CD14-positive monocyte (primary cell): ENCODE data around the gene SOX9. TPM values are rescaled to one million over a fixed set of nuclear protein-coding genes. Genes with fewer than 3 reads are reported as not detected.

Experiments
- DNase-seq, 3 donors: peaks; one replicate each; pipeline ENCODE4 v3.0.0-alpha.2; 2011 to 2022
- H2AFZ ChIP-seq: 2 replicates; pipeline ENCODE4 v1.6.0; 2012; ENCODE audit warnings: mild to moderate bottlenecking, low read depth, low read length, inconsistent platforms; ENCODE audit not compliant: insufficient read depth, poor library complexity, severe bottlenecking
- H3K27ac ChIP-seq, 2 donors: 1 replicate in 1 of 2; 2 replicates in 1 of 2; pipeline ENCODE4 v1.5.1; 2012 to 2013; ENCODE audit warnings: low read length in 2 of 2, control low read depth in 1 of 2, inconsistent platforms in 1 of 2, low read depth in 1 of 2, mild to moderate bottlenecking in 1 of 2
- H3K27me3 ChIP-seq, 2 donors: one replicate each; pipeline versions ENCODE4 v1.6.0 to v1.6.1; 2011 to 2013; ENCODE audit warnings: low read length in 2 of 2; ENCODE audit not compliant: control insufficient read depth in 2 of 2, insufficient read depth in 2 of 2
- H3K36me3 ChIP-seq, 2 donors: replicated peaks in 1 of 2; 1 replicate in 1 of 2; 2 replicates in 1 of 2; pipeline versions ENCODE4 v1.5.1 to v1.6.1; 2012 to 2013; ENCODE audit warnings: low read length in 2 of 2, control low read depth in 1 of 2, inconsistent platforms in 1 of 2, mild to moderate bottlenecking in 1 of 2; ENCODE audit not compliant: insufficient read depth in 2 of 2, control insufficient read depth in 1 of 2
- H3K4me1 ChIP-seq, 2 donors: 1 replicate in 1 of 2; 2 replicates in 1 of 2; pipeline versions ENCODE4 v1.5.1 to v1.6.1; 2012 to 2013; ENCODE audit warnings: low read length in 2 of 2, control low read depth in 1 of 2, inconsistent platforms in 1 of 2, mild to moderate bottlenecking in 1 of 2, moderate library complexity in 1 of 2; ENCODE audit not compliant: insufficient read depth in 2 of 2, control insufficient read depth in 1 of 2
- H3K4me2 ChIP-seq: replicated peaks from 2 replicates; pipeline ENCODE3; 2012; ENCODE audit warnings: low read length, moderate library complexity, mild to moderate bottlenecking; ENCODE audit not compliant: poor library complexity, severe bottlenecking; ENCODE audit errors: extremely low read depth
- H3K4me3 ChIP-seq, 3 experiments: fragments of 200-600 bp in 1 of 3; sonication (generic) in 1 of 3; replicated peaks in 1 of 3; 1 replicate in 2 of 3; 2 replicates in 1 of 3; pipeline ENCODE4 v1.5.1; 2011 to 2013; ENCODE audit warnings: low read length in 3 of 3, mild to moderate bottlenecking in 3 of 3, control low read depth in 2 of 3, low read depth in 2 of 3, inconsistent platforms in 1 of 3, moderate library complexity in 1 of 3
- H3K79me2 ChIP-seq: 2 replicates; pipeline ENCODE4 v1.6.0; 2012; ENCODE audit warnings: mild to moderate bottlenecking, control low read depth, inconsistent platforms, low read length, moderate library complexity; ENCODE audit not compliant: insufficient read depth
- H3K9ac ChIP-seq: 2 replicates; pipeline ENCODE4 v1.6.0; 2017; ENCODE audit warnings: low read length, mild to moderate bottlenecking; ENCODE audit not compliant: insufficient read depth, poor library complexity, severe bottlenecking
- H3K9me3 ChIP-seq, 2 donors: replicated peaks in 1 of 2; 1 replicate in 1 of 2; 2 replicates in 1 of 2; pipeline versions ENCODE4 v1.5.1 to v1.6.1; 2012 to 2013; ENCODE audit warnings: low read length in 2 of 2, control low read depth in 1 of 2; ENCODE audit not compliant: control insufficient read depth in 1 of 2, insufficient read depth in 1 of 2
- H4K20me1 ChIP-seq: 2 replicates; pipeline ENCODE4 v1.6.0; 2012; ENCODE audit warnings: mild to moderate bottlenecking, low read length, control low read depth, moderate library complexity; ENCODE audit not compliant: insufficient read depth
- H3K27ac Mint-ChIP-seq, 7 donors: one replicate each; pipeline ENCODE4 v1.8.0; 2020; ENCODE audit warnings: mild to moderate bottlenecking in 7 of 7, mixed read lengths in 7 of 7, moderate library complexity in 6 of 7, inconsistent platforms in 2 of 7
- H3K27me3 Mint-ChIP-seq, 3 donors: one replicate each; pipeline ENCODE4 v1.8.0; 2021 to 2022; ENCODE audit warnings: low read depth in 3 of 3, mild to moderate bottlenecking in 3 of 3, mixed read lengths in 3 of 3, moderate library complexity in 3 of 3, inconsistent platforms in 1 of 3
- H3K36me3 Mint-ChIP-seq, 2 donors: one replicate each; pipeline ENCODE4 v1.8.0; 2020; ENCODE audit warnings: mixed read lengths in 2 of 2, inconsistent platforms in 1 of 2, mild to moderate bottlenecking in 1 of 2
- H3K4me1 Mint-ChIP-seq: one replicate; pipeline ENCODE4 v1.8.0; 2020; ENCODE audit warnings: mild to moderate bottlenecking, mixed read lengths
- H3K4me3 Mint-ChIP-seq, 2 donors: one replicate each; pipeline ENCODE4 v1.8.0; 2020; ENCODE audit warnings: mild to moderate bottlenecking in 2 of 2, mixed read lengths in 2 of 2, moderate library complexity in 1 of 2
- H3K9me3 Mint-ChIP-seq, 7 donors: one replicate each; pipeline ENCODE4 v1.8.0; 2020 to 2022; ENCODE audit warnings: mixed read lengths in 7 of 7, mild to moderate bottlenecking in 6 of 7, moderate library complexity in 6 of 7, inconsistent platforms in 2 of 7
- WGBS: methylation state at CpG from one replicate; pipeline ENCODE4 v1.1.5; 2013; ENCODE audit warnings: missing lambda C conversion rate; ENCODE audit not compliant: insufficient coverage; 5-methylcytosine and 5-hydroxymethylcytosine counted together
- intact Hi-C, 2 donors: fragments of 100-400 bp; cut with micrococcal nuclease; formaldehyde crosslinking; loops; one replicate each; pipeline versions ENCODE4 v1.15.0 to v1.15.1; 2023
- polyA plus RNA-seq, 3 donors: library from polyadenylated mRNA; depleted of rRNA in 1 of 3; unstranded in 2 of 3; stranded (reverse) in 1 of 3; fragments of 300-500 nt in 2 of 3; fragments of >200 nt in 1 of 3; fragmentation: Illumina TruSeq in 2 of 3; gene quantifications; 1 replicate in 2 of 3; 2 replicates in 1 of 3; pipeline ENCODE4 v1.2.3, GENCODE V29; 2012 to 2021
- TF ChIP-seq, protein P1 (sequence below): fragments of 200-600 bp; IDR thresholded peaks from one replicate; pipeline ENCODE4 v1.8.0; 2022; ENCODE audit warnings: antibody characterized with exemption, mild to moderate bottlenecking

SOX9 gene
- polyA plus RNA-seq, 3 donors = not detected

DNA sequence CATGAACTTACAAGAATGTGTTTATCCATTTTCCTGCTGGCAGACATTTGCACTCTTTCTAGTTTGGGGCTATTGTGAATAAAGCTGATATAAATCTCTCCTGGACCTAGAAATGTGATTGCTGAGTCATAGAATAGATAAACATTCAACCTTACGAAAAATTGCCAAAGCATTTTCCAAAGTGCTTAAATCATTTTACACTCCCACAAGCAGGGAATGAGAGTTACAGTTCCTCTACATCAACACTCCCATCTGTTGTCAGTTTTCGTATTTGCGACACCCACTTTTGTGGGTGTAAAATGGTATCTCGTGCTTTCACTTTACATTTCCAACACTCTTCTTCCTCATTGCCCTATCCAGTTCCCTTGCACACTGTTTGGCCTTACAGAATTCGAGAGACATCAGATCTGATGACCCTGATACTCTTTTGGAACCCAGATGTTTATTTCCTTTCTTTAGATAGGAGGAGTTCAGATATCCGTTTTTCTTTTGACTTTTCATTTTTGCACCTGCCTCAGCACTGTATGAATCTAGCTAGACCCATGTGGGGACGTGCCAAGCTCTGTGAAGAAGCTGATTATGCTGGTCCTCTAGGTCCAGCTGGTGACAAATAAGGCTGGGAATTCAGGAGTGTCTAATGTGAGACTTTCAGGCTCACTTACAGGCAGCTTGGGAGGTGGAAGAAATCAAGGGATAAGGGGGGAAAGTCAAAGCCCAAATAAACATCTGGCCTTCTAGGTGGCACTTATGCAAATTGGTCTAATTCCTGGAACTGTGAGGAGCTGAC, 14.0 kb downstream of the SOX9 start:
- intact Hi-C loops = no loop called here
- Histone ChIP-seq H3K4me2 (no peak overlapping the region), H4K20me1 (no peaks in the 10 kb centered on the region), H3K36me3 (no peaks in the 10 kb centered on the region), H3K27ac (no peak overlapping the region), H3K4me3 (no peak overlapping the region), H3K4me1 (no peaks in the 10 kb centered on the region), H2AFZ (no peak overlapping the region), H3K9me3 (no peaks in the 10 kb centered on the region), H3K79me2 (no peaks in the 10 kb centered on the region), H3K9ac (no peak overlapping the region), H3K27me3 (no peaks in the 10 kb centered on the region)
- Mint-ChIP-seq H3K4me3 (no peak overlapping the region), H3K36me3 (no peaks in the 10 kb centered on the region), H3K27ac (no peak overlapping the region), H3K9me3 (peaks cover 0 to 12% (median 2%) of the 10 kb centered on the region in 7 donors), H3K27me3 (peaks cover 0 to 7% (median 0%) of the 10 kb centered on the region in 3 donors), H3K4me1 (no peaks in the 10 kb centered on the region)
- TF ChIP-seq, protein P1, sequence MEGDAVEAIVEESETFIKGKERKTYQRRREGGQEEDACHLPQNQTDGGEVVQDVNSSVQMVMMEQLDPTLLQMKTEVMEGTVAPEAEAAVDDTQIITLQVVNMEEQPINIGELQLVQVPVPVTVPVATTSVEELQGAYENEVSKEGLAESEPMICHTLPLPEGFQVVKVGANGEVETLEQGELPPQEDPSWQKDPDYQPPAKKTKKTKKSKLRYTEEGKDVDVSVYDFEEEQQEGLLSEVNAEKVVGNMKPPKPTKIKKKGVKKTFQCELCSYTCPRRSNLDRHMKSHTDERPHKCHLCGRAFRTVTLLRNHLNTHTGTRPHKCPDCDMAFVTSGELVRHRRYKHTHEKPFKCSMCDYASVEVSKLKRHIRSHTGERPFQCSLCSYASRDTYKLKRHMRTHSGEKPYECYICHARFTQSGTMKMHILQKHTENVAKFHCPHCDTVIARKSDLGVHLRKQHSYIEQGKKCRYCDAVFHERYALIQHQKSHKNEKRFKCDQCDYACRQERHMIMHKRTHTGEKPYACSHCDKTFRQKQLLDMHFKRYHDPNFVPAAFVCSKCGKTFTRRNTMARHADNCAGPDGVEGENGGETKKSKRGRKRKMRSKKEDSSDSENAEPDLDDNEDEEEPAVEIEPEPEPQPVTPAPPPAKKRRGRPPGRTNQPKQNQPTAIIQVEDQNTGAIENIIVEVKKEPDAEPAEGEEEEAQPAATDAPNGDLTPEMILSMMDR = no peak
- 50% methylated on average over 1 of the region's 7 CpGs for WGBS
- DNase-seq = no peak

DNA sequence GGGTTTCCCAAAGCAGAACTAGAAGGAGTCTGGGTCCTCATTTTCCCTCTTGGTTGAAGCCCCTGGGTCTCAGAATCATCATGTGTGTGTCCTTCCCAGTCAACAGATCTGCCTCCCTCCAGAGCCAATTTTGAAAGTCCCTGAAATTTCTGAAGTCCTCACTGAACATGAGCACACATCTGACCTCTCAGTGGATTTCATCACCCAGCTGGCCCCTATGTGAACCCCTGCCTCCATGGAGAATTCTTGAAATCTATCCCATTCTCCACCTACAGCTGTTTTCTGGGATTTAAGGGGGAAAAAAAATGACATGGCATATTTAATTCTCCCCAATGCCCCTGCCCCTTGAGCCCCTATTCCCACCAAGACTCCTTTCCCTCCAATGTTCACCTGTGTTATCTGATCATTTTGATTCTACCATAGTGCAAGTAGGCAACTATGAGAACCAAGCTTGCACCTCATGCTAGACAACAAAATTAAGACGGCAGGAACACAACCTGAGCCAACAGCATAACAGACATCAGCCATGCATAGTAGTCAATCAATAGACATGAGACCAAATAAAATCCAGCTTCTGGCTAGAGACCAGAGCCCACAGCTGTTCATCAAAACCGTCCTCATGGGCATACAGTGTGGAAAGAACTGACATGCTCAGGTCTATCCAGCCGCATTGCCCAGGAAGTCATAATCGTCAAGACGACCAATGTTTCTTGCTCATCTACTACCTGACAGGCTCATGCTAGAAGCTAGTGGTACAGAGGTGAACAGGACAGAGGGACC, 14.9 kb downstream of the SOX9 start:
- H3K36me3 ChIP-seq = no peaks in the 10 kb centered on the region
- Mint-ChIP-seq H3K4me1 (no peaks in the 10 kb centered on the region), H3K9me3 (peaks cover 0 to 15% (median 2%) of the 10 kb centered on the region in 7 donors), H3K4me3 (no peak overlapping the region), H3K27me3 (peaks cover 0 to 7% (median 0%) of the 10 kb centered on the region in 3 donors), H3K36me3 (no peaks in the 10 kb centered on the region), H3K27ac (no peak overlapping the region)
- H3K9me3 ChIP-seq = no peaks in the 10 kb centered on the region
- H3K9ac ChIP-seq = no peak overlapping the region
- no peak overlapping the region for H3K27ac ChIP-seq
- no peaks in the 10 kb centered on the region for H3K79me2 ChIP-seq
- intact Hi-C loops = no loop called here
- no peak overlapping the region for H2AFZ ChIP-seq
- no peak overlapping the region for H3K4me3 ChIP-seq
- TF ChIP-seq, protein P1 = no peak
- H4K20me1 ChIP-seq = no peaks in the 10 kb centered on the region
- H3K4me2 ChIP-seq = no peak overlapping the region
- WGBS = 94% methylated on average over 4 of the region's 5 CpGs
- H3K4me1 ChIP-seq = no peaks in the 10 kb centered on the region
- no peak for DNase-seq
- no peaks in the 10 kb centered on the region for H3K27me3 ChIP-seq
